Epithelial cell of prostate (primary cell): Measurements from ENCODE around the gene MINDY2.
A peak's percentile ranks its signal among the peaks of the same experiment; 100 is the strongest.

ENCODE experiments used
- DNase-seq: peaks from one replicate; pipeline ENCODE4 v3.0.0-alpha.2; 2011; ENCODE audit warnings: low read depth, low spot score
- H3K27ac ChIP-seq: fragments of 450-650 bp; 2 replicates; pipeline ENCODE4 v1.5.1; 2017; ENCODE audit warnings: mild to moderate bottlenecking

MINDY2 gene

DNA sequence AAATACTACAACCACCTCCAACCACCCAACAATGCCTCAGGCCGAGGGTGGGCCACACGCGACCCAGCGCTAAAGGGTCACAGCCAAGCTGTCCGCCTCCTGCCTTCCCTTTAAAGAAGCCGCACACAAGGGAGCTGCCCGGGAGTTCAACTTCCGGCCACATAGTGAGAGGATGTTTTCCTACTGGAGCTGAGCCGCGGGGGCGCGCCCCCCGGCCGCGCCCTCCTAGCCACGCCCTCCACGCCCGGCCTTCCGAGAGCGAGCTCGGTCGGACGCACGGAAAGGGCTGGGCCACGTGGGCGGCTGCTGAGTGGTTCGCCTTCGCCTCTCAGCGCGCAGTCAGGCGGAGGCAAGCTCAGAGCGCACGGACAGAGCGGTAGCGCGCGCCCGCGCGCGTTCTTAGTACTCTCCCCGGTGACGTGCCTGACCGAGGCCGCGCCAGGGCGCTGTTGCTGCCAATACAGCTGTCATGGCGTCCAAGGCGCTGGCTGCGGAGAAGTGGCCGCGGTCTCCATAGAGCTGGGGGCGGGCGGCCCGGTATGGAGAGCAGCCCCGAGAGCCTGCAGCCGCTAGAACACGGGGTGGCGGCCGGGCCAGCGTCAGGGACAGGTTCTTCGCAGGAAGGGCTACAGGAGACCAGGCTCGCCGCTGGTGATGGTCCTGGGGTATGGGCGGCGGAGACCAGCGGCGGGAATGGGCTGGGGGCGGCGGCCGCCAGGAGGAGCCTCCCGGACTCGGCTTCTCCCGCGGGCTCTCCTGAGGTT lies at the start of gene MINDY2:
Gene MINDY2, plus strand, starts transcription at position 446 of the 764 bp plus-strand sequence. Its CDS starts 94 bp downstream, at position 540.
- peak; percentile 94 for DNase-seq
- peak within 1 kb of the TSS; percentile 90 for H3K27ac ChIP-seq

- no peak overlapping the region for H3K27ac ChIP-seq
- no peak for DNase-seq
Measured at GRCh38 chr15:58724466-58724865, 46.6 kb upstream of the MINDY2 start.

GRCh38 chr15:58726867-58727266 lies 44.2 kb upstream of the MINDY2 start:
- no peak overlapping the region for H3K27ac ChIP-seq
- DNase-seq: no peak

GRCh38 chr15:58731756-58732535 lies 39.2 kb upstream of the MINDY2 start:
- peak overlapping the region; percentile 62 for H3K27ac ChIP-seq
- no peak for DNase-seq

DNA sequence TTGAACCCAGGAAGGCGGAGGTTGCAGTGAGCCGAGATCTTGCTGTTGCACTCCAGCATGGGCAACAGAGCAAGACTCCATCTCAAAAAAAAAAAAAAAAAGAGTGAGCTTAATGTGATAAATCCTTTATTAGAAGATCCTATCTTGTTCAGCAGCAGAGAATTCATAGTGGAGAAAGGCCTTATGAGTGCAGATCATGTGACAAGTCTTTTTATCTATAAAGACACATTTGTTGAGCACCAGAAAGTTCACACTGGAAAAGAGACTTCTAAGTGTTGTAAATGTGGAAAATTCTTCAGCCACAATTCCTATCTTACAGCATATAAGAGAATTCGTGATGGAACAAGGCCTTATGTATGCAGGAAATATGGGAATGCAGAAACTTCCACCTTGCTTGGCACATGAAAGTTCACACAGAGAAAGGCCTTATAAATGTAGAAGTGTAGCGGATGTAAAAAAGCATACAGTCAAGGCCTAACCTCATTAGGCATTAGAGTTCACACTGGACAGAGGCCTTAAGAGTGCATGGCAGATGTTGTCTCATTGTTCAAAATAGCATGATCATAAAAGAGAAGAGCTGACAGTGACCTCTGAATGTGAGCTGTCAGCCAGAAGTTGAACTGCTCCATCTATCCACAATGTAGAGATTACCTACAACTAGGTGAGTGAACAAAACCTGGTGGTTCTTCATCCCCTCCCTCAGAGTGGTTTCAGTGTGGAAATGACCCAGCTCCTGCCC lies 38.3 kb upstream of the MINDY2 start:
- no peak for DNase-seq

DNA sequence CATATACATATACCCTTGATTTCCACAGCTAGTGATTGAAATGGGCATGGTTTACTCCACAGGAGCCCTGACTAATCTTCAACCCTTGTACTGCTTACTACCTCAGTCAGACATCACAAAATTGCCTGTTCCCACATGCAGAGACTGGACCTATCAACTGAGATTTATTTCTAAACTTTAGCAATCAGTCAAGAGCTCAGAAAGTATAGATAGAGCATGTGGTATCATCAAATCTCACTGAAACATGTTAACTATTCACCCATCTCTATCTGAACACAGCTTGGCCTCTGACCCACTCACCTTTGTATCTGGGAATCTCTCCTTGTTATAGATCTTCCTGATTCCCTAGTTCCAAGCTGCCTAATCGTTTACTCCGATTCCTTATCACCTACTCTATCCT lies 36.2 kb upstream of the MINDY2 start:
- peak overlapping the region; percentile 62 for H3K27ac ChIP-seq
- no peak for DNase-seq

More for the DNA sequence above, 38.3 kb upstream of the MINDY2 start:
- peak overlapping the region; percentile 62 for H3K27ac ChIP-seq

- no peak for DNase-seq
Measured at GRCh38 chr15:58736018-58736643, 35.0 kb upstream of the MINDY2 start.

DNA sequence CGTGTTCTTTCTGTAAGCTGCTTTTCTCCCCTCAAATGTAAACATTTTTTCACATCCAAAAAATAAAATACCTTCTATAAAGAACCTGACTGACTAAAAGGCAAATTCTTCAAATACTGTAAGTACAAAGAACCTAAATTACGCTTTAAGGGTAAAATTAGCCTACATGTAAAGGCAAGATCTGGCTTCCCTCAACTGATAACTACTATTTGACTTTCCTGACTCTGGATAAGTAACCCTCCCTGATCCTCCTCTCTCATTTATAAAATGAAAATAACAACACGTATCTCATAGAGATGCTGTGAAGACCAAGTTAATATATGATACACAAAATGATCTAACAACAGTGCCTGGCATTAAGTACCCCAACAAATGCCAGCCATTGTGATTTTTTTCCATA lies 33.8 kb upstream of the MINDY2 start:
- no peak overlapping the region for H3K27ac ChIP-seq
- no peak for DNase-seq

More at GRCh38 chr15:58736018-58736643, 35.0 kb upstream of the MINDY2 start:
- H3K27ac ChIP-seq: no peak overlapping the region

DNA sequence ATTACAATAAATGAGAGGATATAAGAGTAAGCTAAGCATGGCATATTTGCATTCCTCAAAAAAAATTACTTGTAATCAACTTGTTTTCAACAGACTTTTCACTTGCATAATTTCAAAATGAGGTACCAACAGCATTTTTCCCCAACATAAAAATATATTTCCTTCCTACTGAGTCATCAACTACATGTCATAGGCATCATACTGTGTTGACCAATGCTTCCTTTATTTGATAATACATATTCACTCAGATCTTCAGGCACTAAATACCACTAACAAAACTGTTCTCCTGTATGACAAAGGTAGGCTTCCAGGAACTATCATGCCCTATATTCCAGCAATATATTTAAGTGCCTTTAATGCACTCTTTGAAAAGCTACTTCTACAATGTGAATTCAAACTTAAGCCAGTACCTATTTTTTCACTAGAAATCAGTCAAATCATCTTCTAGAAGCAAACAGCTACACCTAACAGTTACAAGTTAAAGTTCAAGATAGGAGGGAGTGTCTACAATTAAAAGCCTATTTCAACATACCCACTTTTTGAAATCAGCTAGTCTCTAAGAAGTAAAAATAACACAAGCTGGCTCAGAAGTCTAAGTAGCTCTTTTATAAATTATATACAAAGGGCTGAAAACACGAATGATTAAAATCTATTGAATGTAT lies 32.9 kb upstream of the MINDY2 start:
- DNase-seq: no peak
- H3K27ac ChIP-seq: peak overlapping the region; percentile 45

DNA sequence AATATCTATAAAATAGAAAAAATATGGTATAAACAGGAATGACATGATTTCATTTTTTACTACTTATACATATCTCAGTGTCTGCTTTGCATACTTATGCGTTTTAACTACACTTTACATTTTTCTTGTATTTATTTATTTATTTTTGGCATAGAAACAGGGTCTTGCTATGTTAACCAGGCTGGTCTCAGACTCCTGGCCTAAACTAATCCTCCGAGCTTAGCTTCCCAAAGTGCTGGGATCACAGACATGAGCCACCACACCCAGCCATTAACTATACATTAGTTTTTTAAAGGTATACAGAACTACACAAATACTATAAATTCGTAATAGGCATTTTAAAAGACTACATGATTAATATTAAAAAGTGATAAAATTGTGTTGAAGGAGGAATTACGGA lies 30.7 kb upstream of the MINDY2 start:
- no peak for DNase-seq
- H3K27ac ChIP-seq: no peak overlapping the region

DNA sequence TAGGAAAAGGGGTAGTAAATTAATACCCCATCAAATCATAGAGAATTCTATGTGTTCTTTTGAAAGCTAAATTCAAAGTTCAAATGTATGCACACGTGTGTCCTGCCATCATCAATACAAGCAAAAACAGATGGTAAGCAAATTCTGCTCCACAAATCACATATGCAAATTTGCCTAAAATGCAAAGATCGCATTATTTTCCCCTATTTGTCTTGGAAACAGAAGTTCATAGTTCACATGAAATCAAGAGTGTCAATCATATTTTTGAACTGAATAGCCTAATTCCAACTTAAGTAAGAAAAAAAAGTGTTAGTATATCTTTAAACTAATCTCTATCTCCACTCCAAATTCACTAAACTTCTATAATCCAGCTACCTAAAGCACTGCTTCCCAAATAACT lies 30.1 kb upstream of the MINDY2 start:
- no peak overlapping the region for H3K27ac ChIP-seq

GRCh38 chr15:58742022-58742813 lies 28.9 kb upstream of the MINDY2 start:
- H3K27ac ChIP-seq: no peak overlapping the region
- no peak for DNase-seq

More for the DNA sequence above, 30.1 kb upstream of the MINDY2 start:
- no peak for DNase-seq

GRCh38 chr15:58742819-58743502 lies 28.1 kb upstream of the MINDY2 start:
- DNase-seq: no peak
- no peak overlapping the region for H3K27ac ChIP-seq

GRCh38 chr15:58746174-58746573 lies 24.9 kb upstream of the MINDY2 start:
- no peak for DNase-seq
- H3K27ac ChIP-seq: no peak overlapping the region

- peak overlapping the region; percentile 92 for H3K27ac ChIP-seq
- DNase-seq: no peak
Measured at GRCh38 chr15:58748040-58748851, 22.9 kb upstream of the MINDY2 start.

- DNase-seq: no peak
Measured at GRCh38 chr15:58748852-58749531, 22.1 kb upstream of the MINDY2 start.

More at GRCh38 chr15:58748852-58749531, 22.1 kb upstream of the MINDY2 start:
- peak overlapping the region; percentile 92 for H3K27ac ChIP-seq
